ENCODE results near the gene PRPF19. TPM values are rescaled to one million over a fixed set of nuclear protein-coding genes. Genes with fewer than 3 reads are reported as not detected.

Gene PRPF19
- total RNA-seq, 1 experiment from 2014 or later = 116 TPM

DNA sequence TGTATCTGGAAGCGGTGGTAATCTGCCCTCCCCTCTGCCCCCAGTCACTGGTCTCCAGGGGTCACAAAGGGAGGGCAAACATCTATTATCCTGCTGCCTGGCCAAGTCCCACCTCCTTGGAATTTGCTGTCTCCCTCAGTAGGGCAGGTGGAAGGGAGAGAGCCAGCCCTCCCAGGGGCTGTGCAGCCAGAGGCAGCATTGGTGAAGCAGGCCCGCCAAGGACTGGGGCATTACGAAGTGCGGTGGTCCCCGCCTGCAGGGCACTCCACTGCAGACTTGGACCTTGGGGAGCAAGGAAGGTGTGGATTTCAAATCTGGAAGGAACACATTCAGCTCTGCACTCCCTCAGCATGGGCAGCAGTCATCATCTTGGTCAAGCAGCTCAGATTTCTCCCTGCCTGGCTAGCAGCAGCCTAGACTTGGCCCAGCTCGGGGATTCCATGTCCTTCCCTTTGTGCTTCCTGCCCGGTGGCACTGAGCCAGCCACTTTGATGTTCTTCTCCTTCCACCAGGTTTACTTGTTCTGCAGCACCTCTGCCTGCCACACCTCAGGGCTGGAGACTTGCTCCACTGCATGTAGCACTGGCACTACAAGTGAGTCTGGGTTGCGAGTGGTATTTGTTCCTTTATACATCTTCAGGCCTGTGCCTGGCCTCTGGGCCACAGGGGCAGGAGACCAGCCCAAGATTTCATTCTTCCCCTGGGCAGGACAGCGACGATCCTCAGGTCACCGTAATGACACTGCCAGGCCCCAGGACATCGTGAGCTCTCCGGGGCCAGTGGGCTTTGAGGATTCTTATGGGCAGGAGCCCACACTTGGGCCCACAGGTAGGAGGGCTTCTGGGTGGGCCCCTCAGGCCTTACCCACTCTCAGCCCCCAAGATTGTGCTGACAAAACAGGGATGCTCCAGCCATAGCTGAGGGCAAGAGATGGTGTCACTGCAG, 31.7 kb downstream of the PRPF19 start:
- H3K4me3 Mint-ChIP-seq = no peak overlapping the region
- TF ChIP-seq GABPB1 (CRISPR knock-in tag; IDR thresholded peaks at IDR 0.05) (no peak), FOXP1 (CRISPR knock-in tag; IDR thresholded peaks at IDR 0.05; ENCODE audit: borderline replicate concordance) (no peak), CREM (CRISPR knock-in tag; IDR thresholded peaks at IDR 0.05) (no peak), ZBTB43 (CRISPR knock-in tag; IDR thresholded peaks at IDR 0.05) (no peak), RELA (CRISPR knock-in tag; IDR thresholded peaks at IDR 0.05; ENCODE audit: borderline replicate concordance) (no peak), FOXP4 (CRISPR knock-in tag; IDR thresholded peaks at IDR 0.05) (no peak), ZNF219 (CRISPR knock-in tag; IDR thresholded peaks at IDR 0.05; ENCODE audit: borderline replicate concordance) (no peak), TEAD4 (CRISPR knock-in tag; IDR thresholded peaks at IDR 0.05) (no peak), ZNF396 (CRISPR knock-in tag; IDR thresholded peaks at IDR 0.05; ENCODE audit: borderline replicate concordance) (no peak), ATF1 (CRISPR knock-in tag; IDR thresholded peaks at IDR 0.05) (no peak), USF2 (CRISPR knock-in tag; IDR thresholded peaks at IDR 0.05) (no peak), ZNF263 (CRISPR knock-in tag; IDR thresholded peaks at IDR 0.05; ENCODE audit: low read depth) (no peak), ZNF512 (CRISPR knock-in tag; IDR thresholded peaks at IDR 0.05; ENCODE audit: borderline replicate concordance) (no peak), ATF2 (CRISPR knock-in tag; IDR thresholded peaks at IDR 0.05; ENCODE audit: borderline replicate concordance, low read depth) (no peak)
- TF ChIP-seq, protein P1, sequence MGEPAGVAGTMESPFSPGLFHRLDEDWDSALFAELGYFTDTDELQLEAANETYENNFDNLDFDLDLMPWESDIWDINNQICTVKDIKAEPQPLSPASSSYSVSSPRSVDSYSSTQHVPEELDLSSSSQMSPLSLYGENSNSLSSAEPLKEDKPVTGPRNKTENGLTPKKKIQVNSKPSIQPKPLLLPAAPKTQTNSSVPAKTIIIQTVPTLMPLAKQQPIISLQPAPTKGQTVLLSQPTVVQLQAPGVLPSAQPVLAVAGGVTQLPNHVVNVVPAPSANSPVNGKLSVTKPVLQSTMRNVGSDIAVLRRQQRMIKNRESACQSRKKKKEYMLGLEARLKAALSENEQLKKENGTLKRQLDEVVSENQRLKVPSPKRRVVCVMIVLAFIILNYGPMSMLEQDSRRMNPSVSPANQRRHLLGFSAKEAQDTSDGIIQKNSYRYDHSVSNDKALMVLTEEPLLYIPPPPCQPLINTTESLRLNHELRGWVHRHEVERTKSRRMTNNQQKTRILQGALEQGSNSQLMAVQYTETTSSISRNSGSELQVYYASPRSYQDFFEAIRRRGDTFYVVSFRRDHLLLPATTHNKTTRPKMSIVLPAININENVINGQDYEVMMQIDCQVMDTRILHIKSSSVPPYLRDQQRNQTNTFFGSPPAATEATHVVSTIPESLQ (CRISPR knock-in tag; IDR thresholded peaks at IDR 0.05) = no peak
- TF ChIP-seq, protein P2, sequence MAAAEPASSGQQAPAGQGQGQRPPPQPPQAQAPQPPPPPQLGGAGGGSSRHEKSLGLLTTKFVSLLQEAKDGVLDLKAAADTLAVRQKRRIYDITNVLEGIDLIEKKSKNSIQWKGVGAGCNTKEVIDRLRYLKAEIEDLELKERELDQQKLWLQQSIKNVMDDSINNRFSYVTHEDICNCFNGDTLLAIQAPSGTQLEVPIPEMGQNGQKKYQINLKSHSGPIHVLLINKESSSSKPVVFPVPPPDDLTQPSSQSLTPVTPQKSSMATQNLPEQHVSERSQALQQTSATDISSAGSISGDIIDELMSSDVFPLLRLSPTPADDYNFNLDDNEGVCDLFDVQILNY (CRISPR knock-in tag; IDR thresholded peaks at IDR 0.05) = no peak
- H3K9me3 Mint-ChIP-seq = no peaks in the 10 kb centered on the region
- H3K36me3 Mint-ChIP-seq = no peaks in the 10 kb centered on the region
- ATAC-seq (no peak), DNase-seq (ENCODE audit: low spot score) (no peak)
- ChIA-PET POLR2A (no interaction called here), CTCF (interaction anchor here (0.5 to 1.7 kb wide), 4 partner anchors 13 to 206 kb away, joined by 3 to 7 read pairs (median 4); no protein-coding TSS in a partner anchor)
- peaks cover 8% of the 10 kb centered on the region for H3K4me1 Mint-ChIP-seq
- no peak overlapping the region for H3K27ac Mint-ChIP-seq
- no peaks in the 10 kb centered on the region for H3K27me3 Mint-ChIP-seq (ENCODE audit: low read depth)
